ENCODE measurements around the gene AADAC. TPM values are rescaled to one million over a fixed set of nuclear protein-coding genes. Genes with fewer than 3 reads are reported as not detected.
"Not testable (repeated sequence)": the region's sequence is repeated elsewhere in the genome, so short reads cannot be mapped to it uniquely, and the experiment has no call there.

Gene AADAC, protein sequence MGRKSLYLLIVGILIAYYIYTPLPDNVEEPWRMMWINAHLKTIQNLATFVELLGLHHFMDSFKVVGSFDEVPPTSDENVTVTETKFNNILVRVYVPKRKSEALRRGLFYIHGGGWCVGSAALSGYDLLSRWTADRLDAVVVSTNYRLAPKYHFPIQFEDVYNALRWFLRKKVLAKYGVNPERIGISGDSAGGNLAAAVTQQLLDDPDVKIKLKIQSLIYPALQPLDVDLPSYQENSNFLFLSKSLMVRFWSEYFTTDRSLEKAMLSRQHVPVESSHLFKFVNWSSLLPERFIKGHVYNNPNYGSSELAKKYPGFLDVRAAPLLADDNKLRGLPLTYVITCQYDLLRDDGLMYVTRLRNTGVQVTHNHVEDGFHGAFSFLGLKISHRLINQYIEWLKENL
- total RNA-seq: not detected
- not detected for polyA plus RNA-seq

DNA sequence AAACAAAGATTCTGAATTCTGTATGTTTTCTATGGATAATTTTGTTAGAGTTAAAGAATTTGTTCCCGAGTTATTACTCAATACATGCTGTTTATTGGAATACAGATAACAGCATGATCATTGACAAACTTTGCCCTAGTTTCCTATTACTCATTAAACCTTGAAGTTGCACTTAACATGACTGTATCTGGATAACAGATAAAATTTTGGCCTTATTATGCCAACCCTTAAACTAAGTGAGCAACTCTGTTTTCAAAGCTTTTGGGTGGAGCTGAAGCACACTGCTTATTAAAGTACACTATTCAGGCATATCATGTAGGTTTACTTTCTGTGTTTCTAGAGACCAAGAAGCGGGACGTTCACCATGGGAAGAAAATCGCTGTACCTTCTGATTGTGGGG is at the start of gene AADAC:
TSS of gene AADAC (plus strand) at position 318 of the 400 bp plus-strand sequence. CDS start at position 365, 47 bp downstream.
- Mint-ChIP-seq H3K27me3 (peaks cover 4 to 18% of the 10 kb centered on the region in 2 donors), H3K27ac (no peak within 1 kb of the TSS), H3K4me1 (no peaks in the 10 kb centered on the region), H3K9me3 (peaks cover 0 to 1% (median 1%) of the 10 kb centered on the region in 5 donors), H3K4me3 (no peak within 1 kb of the TSS), H3K36me3 (no peaks in the 10 kb centered on the region)
- Histone ChIP-seq H3K4me3 (ENCODE audit: low read length) (no peak within 1 kb of the TSS), H3K4me1 (ENCODE audit: insufficient read depth, low read length) (no peaks in the 10 kb centered on the region), H3K27ac (ENCODE audit: low read depth, low read length) (no peak within 1 kb of the TSS), H3K9me3 (ENCODE audit: low read length) (no peaks in the 10 kb centered on the region), H3K27me3 (ENCODE audit: insufficient read depth, low read length, poor library complexity, severe bottlenecking) (no peaks in the 10 kb centered on the region), H3K36me3 (ENCODE audit: insufficient read depth, low read length) (no peaks in the 10 kb centered on the region)
- ChIA-PET CTCF (no interaction called here), POLR2A (no interaction called here)
- DNase-seq: no peak

DNA sequence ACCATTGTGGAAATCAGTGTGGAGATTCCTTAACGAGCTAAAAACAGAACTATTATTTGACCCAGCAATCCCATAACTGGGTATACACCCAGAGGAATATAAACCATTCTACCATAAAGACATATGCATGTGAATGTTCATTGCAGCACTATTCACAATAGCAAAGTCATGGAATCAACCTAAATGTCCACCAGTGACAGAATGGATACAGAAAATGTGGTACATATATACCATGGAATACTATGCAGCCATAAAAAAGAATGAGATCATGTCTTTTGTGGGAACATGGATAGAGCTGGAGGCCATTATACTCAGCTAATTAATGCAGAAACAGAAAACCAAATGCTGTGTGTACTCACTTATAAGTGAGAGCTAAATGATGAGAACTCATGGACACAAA is 49.2 kb upstream of the AADAC start:
- CTCF ChIA-PET; H3K27ac Mint-ChIP-seq; H3K36me3 Mint-ChIP-seq; H3K36me3 ChIP-seq (ENCODE audit: insufficient read depth, low read length); DNase-seq; H3K9me3 ChIP-seq (ENCODE audit: low read length); H3K27ac ChIP-seq (ENCODE audit: low read depth, low read length); H3K27me3 ChIP-seq (ENCODE audit: insufficient read depth, low read length, poor library complexity, severe bottlenecking); H3K4me1 Mint-ChIP-seq; H3K4me1 ChIP-seq (ENCODE audit: insufficient read depth, low read length); H3K4me3 Mint-ChIP-seq; H3K9me3 Mint-ChIP-seq; H3K4me3 ChIP-seq (ENCODE audit: low read length); POLR2A ChIA-PET: not testable (repeated sequence)
- H3K27me3 Mint-ChIP-seq: peaks cover 1 to 11% of the 10 kb centered on the region in 2 donors

DNA sequence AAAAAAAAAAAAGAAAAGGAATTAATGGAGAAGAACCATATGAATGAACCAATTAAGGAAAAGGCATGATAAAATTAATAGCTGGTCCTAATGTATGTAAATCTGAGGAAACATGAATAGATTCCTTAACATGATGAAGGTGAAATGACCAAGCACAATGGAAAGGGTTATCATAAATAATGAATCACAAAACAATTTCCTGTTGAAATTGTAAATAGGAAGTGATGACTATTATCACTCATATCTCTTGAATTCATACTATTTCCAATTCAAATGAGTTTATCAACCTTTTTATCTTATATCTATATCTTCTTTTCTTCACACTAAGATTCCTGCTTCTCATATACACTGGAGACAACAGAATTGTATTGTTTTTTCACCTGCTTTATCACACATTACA is 48.2 kb upstream of the AADAC start:
- H3K27me3 Mint-ChIP-seq: peaks cover 1 to 15% of the 10 kb centered on the region in 2 donors

DNA sequence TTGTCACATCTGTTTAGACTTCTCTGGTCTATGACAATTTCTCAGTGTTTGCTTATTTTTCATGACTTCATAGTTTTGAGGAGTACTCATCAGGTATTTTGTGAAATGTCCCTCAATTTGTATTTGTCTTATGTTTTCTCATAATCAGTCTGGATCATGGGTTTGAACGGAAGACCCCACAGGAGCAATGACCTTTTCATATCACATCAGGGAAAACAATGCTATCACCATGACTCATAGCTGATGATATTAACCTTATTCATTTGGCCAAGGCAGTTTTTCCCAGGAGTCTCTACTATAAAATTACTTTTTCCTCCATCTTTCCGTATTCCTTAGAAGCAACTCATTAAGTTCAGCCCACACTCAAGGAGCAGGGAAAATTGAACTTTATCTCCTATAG is 47.5 kb upstream of the AADAC start:
- peaks cover 1 to 15% of the 10 kb centered on the region in 2 donors for H3K27me3 Mint-ChIP-seq
- H3K27ac Mint-ChIP-seq: no peak overlapping the region
- H3K27me3 ChIP-seq (ENCODE audit: insufficient read depth, low read length, poor library complexity, severe bottlenecking): no peaks in the 10 kb centered on the region
- H3K27ac ChIP-seq (ENCODE audit: low read depth, low read length): no peak overlapping the region
- no peaks in the 10 kb centered on the region for H3K36me3 Mint-ChIP-seq
- no peaks in the 10 kb centered on the region for H3K36me3 ChIP-seq (ENCODE audit: insufficient read depth, low read length)
- no peak for DNase-seq
- POLR2A ChIA-PET: no interaction called here
- no peaks in the 10 kb centered on the region for H3K4me1 Mint-ChIP-seq
- H3K9me3 Mint-ChIP-seq: peaks cover 0 to 3% (median 0%) of the 10 kb centered on the region in 5 donors
- CTCF ChIA-PET: no interaction called here
- H3K4me3 Mint-ChIP-seq: no peak overlapping the region
- no peaks in the 10 kb centered on the region for H3K9me3 ChIP-seq (ENCODE audit: low read length)
- H3K4me3 ChIP-seq (ENCODE audit: low read length): no peak overlapping the region
- H3K4me1 ChIP-seq (ENCODE audit: insufficient read depth, low read length): no peaks in the 10 kb centered on the region

More for the DNA sequence above, 48.2 kb upstream of the AADAC start:
- Mint-ChIP-seq H3K4me3 (no peak overlapping the region), H3K9me3 (peaks cover 0 to 3% (median 0%) of the 10 kb centered on the region in 5 donors), H3K4me1 (no peaks in the 10 kb centered on the region), H3K36me3 (no peaks in the 10 kb centered on the region), H3K27ac (no peak overlapping the region)
- Histone ChIP-seq H3K4me3 (ENCODE audit: low read length) (no peak overlapping the region), H3K27ac (ENCODE audit: low read depth, low read length) (no peak overlapping the region), H3K36me3 (ENCODE audit: insufficient read depth, low read length) (no peaks in the 10 kb centered on the region), H3K27me3 (ENCODE audit: insufficient read depth, low read length, poor library complexity, severe bottlenecking) (no peaks in the 10 kb centered on the region), H3K4me1 (ENCODE audit: insufficient read depth, low read length) (no peaks in the 10 kb centered on the region), H3K9me3 (ENCODE audit: low read length) (no peaks in the 10 kb centered on the region)
- CTCF ChIA-PET: no interaction called here
- no peak for DNase-seq
- POLR2A ChIA-PET: no interaction called here

- ChIA-PET POLR2A (no interaction called here), CTCF (no interaction called here)
- H3K27ac ChIP-seq (ENCODE audit: low read depth, low read length): no peak overlapping the region
- Mint-ChIP-seq H3K27me3 (peaks cover 1 to 19% of the 10 kb centered on the region in 2 donors), H3K36me3 (peaks cover 0 to 3% (median 0%) of the 10 kb centered on the region in 3 donors), H3K9me3 (peaks cover 0 to 3% (median 0%) of the 10 kb centered on the region in 5 donors), H3K4me3 (no peak overlapping the region), H3K27ac (no peak overlapping the region), H3K4me1 (no peaks in the 10 kb centered on the region)
- no peaks in the 10 kb centered on the region for H3K36me3 ChIP-seq (ENCODE audit: insufficient read depth, low read length)
- no peaks in the 10 kb centered on the region for H3K27me3 ChIP-seq (ENCODE audit: insufficient read depth, low read length, poor library complexity, severe bottlenecking)
- no peaks in the 10 kb centered on the region for H3K9me3 ChIP-seq (ENCODE audit: low read length)
- no peaks in the 10 kb centered on the region for H3K4me1 ChIP-seq (ENCODE audit: insufficient read depth, low read length)
- no peak overlapping the region for H3K4me3 ChIP-seq (ENCODE audit: low read length)
- no peak for DNase-seq
Observed at GRCh38 chr3:151768393-151768930, 45.5 kb upstream of the AADAC start.

DNA sequence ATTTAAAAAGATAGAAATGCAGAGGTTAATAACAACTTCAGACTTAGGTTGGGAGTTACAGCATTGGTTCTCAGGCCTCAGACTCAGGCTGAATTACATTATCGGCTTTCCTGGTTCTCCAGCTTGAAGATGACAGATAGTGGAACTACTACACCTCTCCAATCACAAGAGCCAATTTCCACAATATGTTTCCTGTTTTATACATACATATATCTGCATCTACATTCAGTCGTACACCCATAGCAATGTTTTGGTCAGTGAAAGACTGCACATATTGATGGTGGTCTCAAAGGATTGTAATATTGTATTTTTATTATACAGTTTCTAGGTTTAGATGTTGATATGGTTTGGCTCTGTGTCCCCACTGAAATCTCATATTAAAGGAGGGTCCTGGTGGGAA is 44.7 kb upstream of the AADAC start:
- Histone ChIP-seq H3K36me3 (ENCODE audit: insufficient read depth, low read length) (no peaks in the 10 kb centered on the region), H3K4me3 (ENCODE audit: low read length) (no peak overlapping the region), H3K27me3 (ENCODE audit: insufficient read depth, low read length, poor library complexity, severe bottlenecking) (no peaks in the 10 kb centered on the region), H3K4me1 (ENCODE audit: insufficient read depth, low read length) (no peaks in the 10 kb centered on the region), H3K27ac (ENCODE audit: low read depth, low read length) (no peak overlapping the region), H3K9me3 (ENCODE audit: low read length) (no peaks in the 10 kb centered on the region)
- Mint-ChIP-seq H3K27ac (no peak overlapping the region), H3K4me1 (no peaks in the 10 kb centered on the region), H3K27me3 (peaks cover 1 to 19% of the 10 kb centered on the region in 2 donors), H3K36me3 (peaks cover 0 to 3% (median 0%) of the 10 kb centered on the region in 3 donors), H3K4me3 (no peak overlapping the region), H3K9me3 (peaks cover 0 to 3% (median 0%) of the 10 kb centered on the region in 5 donors)
- POLR2A ChIA-PET: no interaction called here
- no peak for DNase-seq
- CTCF ChIA-PET: no interaction called here

GRCh38 chr3:151770956-151771355 is 43.0 kb upstream of the AADAC start:
- ChIA-PET CTCF (no interaction called here), POLR2A (no interaction called here)
- no peaks in the 10 kb centered on the region for H3K36me3 ChIP-seq (ENCODE audit: insufficient read depth, low read length)
- no peak overlapping the region for H3K27ac ChIP-seq (ENCODE audit: low read depth, low read length)
- H3K27ac Mint-ChIP-seq: no peak overlapping the region
- H3K4me1 Mint-ChIP-seq: no peaks in the 10 kb centered on the region
- peaks cover 0 to 3% (median 2%) of the 10 kb centered on the region in 3 donors for H3K36me3 Mint-ChIP-seq
- H3K4me3 Mint-ChIP-seq: no peak overlapping the region
- peaks cover 0 to 3% (median 0%) of the 10 kb centered on the region in 5 donors for H3K9me3 Mint-ChIP-seq
- no peaks in the 10 kb centered on the region for H3K4me1 ChIP-seq (ENCODE audit: insufficient read depth, low read length)
- H3K9me3 ChIP-seq (ENCODE audit: low read length): no peaks in the 10 kb centered on the region
- H3K4me3 ChIP-seq (ENCODE audit: low read length): no peak overlapping the region
- DNase-seq: no peak
- H3K27me3 ChIP-seq (ENCODE audit: insufficient read depth, low read length, poor library complexity, severe bottlenecking): no peaks in the 10 kb centered on the region
- peaks cover 2 to 20% of the 10 kb centered on the region in 2 donors for H3K27me3 Mint-ChIP-seq

GRCh38 chr3:151772825-151773480 is 41.0 kb upstream of the AADAC start:
- H3K27me3 Mint-ChIP-seq: peaks cover 2 to 19% of the 10 kb centered on the region in 2 donors
- no peaks in the 10 kb centered on the region for H3K4me1 Mint-ChIP-seq
- CTCF ChIA-PET: no interaction called here
- peaks cover 0 to 3% (median 0%) of the 10 kb centered on the region in 5 donors for H3K9me3 Mint-ChIP-seq
- no peaks in the 10 kb centered on the region for H3K9me3 ChIP-seq (ENCODE audit: low read length)
- DNase-seq: no peak
- H3K27ac Mint-ChIP-seq: no peak overlapping the region
- no peaks in the 10 kb centered on the region for H3K4me1 ChIP-seq (ENCODE audit: insufficient read depth, low read length)
- peaks cover 0 to 3% (median 2%) of the 10 kb centered on the region in 3 donors for H3K36me3 Mint-ChIP-seq
- H3K27me3 ChIP-seq (ENCODE audit: insufficient read depth, low read length, poor library complexity, severe bottlenecking): no peaks in the 10 kb centered on the region
- POLR2A ChIA-PET: no interaction called here
- no peak overlapping the region for H3K4me3 Mint-ChIP-seq
- no peak overlapping the region for H3K4me3 ChIP-seq (ENCODE audit: low read length)
- H3K27ac ChIP-seq (ENCODE audit: low read depth, low read length): no peak overlapping the region
- H3K36me3 ChIP-seq (ENCODE audit: insufficient read depth, low read length): no peaks in the 10 kb centered on the region
